HCT116 (cell line): ENCODE measurements around the gene GNA15. TPM values are rescaled to one million over a fixed set of nuclear protein-coding genes. Genes with fewer than 3 reads are reported as not detected.
A peak's percentile ranks its signal among the peaks of the same experiment; 100 is the strongest.

Experiments
- ATAC-seq: fragments of 200-7000 bp; cut with Tn5 transposase; 2 replicates; pipeline ENCODE4 v1.9.1; 2020; ENCODE audit warnings: mild to moderate bottlenecking, moderate library complexity
- BruUV-seq: library from RNA; stranded (reverse); fragments of 400-500 nt; replicated peaks from 2 replicates; lab custom pipeline; 2021; lab: Mats Ljungman, UMichigan
- CTCF ChIA-PET: fragments of 300-600 bp; sonication (Branson Sonifier 250); formaldehyde crosslinking; loops from one replicate; lab custom pipeline; 2021; ENCODE audit warnings: antibody characterized with exemption; lab: Charles Lee
- POLR2A ChIA-PET: fragments of 300-600, 350-600 bp; sonication (Branson Sonifier 250); formaldehyde crosslinking; loops from one replicate; lab custom pipeline; 2021; ENCODE audit warnings: antibody characterized with exemption; lab: Charles Lee
- RAD21 ChIA-PET, 2 experiments: fragments of 300-600 bp; sonication (Branson Sonifier 250); formaldehyde crosslinking; loops; one replicate each; lab custom pipeline; 2023; ENCODE audit warnings: low total read pairs in 2 of 2; ENCODE audit not compliant: uncharacterized antibody in 2 of 2, unreplicated experiment in 2 of 2, low non-redundant PET in 1 of 2; lab: Charles Lee
- DNase-seq: peaks from one replicate; pipeline ENCODE4 v3.0.0-alpha.2; 2010; ENCODE audit warnings: low read depth, low spot score
- H2AFZ ChIP-seq: fragments of 200-600 bp; shearing (Covaris generic), sonication (generic); 2 replicates; pipeline ENCODE4 v1.6.1; 2017; ENCODE audit warnings: low read depth, mixed run types, mixed read lengths, antibody characterized with exemption, low read length; ENCODE audit not compliant: poor library complexity, severe bottlenecking
- H3K27ac ChIP-seq: 2 replicates; pipeline ENCODE4 v1.5.1; 2012; ENCODE audit warnings: low read depth, low read length
- H3K27me3 ChIP-seq: fragments of 200-600 bp; sonication (generic); 2 replicates; pipeline ENCODE4 v1.6.1; 2016; ENCODE audit warnings: mixed run types, low read length, mixed read lengths; ENCODE audit not compliant: insufficient read depth
- H3K36me3 ChIP-seq, 2 experiments: fragments of 200-500 bp in 1 of 2; fragments of 200-600 bp in 1 of 2; sonication (Bioruptor generic) in 1 of 2; sonication (generic) in 1 of 2; 2 replicates each; pipeline versions ENCODE4 v1.5.1 to v1.6.1; 2014 to 2016; ENCODE audit warnings: low read length in 2 of 2, inconsistent platforms in 1 of 2, mixed read lengths in 1 of 2, mixed run types in 1 of 2; ENCODE audit not compliant: insufficient read depth in 2 of 2, control insufficient read depth in 1 of 2
- H3K4me1 ChIP-seq, 2 experiments: fragments of 200-600 bp in 1 of 2; sonication (generic) in 1 of 2; 2 replicates each; pipeline versions ENCODE4 v1.5.1 to v1.6.1; 2012 to 2017; ENCODE audit warnings: low read length in 2 of 2, inconsistent platforms in 1 of 2, mild to moderate bottlenecking in 1 of 2, mixed read lengths in 1 of 2, mixed run types in 1 of 2, moderate library complexity in 1 of 2; ENCODE audit not compliant: insufficient read depth in 2 of 2, control insufficient read depth in 1 of 2
- H3K4me2 ChIP-seq: fragments of 200-600 bp; sonication (generic); 2 replicates; pipeline ENCODE4 v1.6.1; 2017; ENCODE audit warnings: mixed run types, low read length, mixed read lengths
- H3K4me3 ChIP-seq, 2 experiments: fragments of 200-600 bp in 1 of 2; sonication (generic) in 1 of 2; replicated peaks in 1 of 2; 2 replicates each; pipeline ENCODE4 v1.5.1; 2011 to 2016; ENCODE audit warnings: low read length in 2 of 2, control low read depth in 1 of 2, low read depth in 1 of 2, mild to moderate bottlenecking in 1 of 2, mixed read lengths in 1 of 2, mixed run types in 1 of 2
- H3K79me2 ChIP-seq: fragments of 200-600 bp; sonication (generic); 2 replicates; pipeline ENCODE4 v1.6.1; 2017; ENCODE audit warnings: mild to moderate bottlenecking, mixed run types, low read length, moderate library complexity, mixed read lengths; ENCODE audit not compliant: insufficient read depth
- H3K9ac ChIP-seq: fragments of 200-600 bp; sonication (generic); 2 replicates; pipeline ENCODE4 v1.6.1; 2016; ENCODE audit warnings: low read length, mixed read lengths
- H3K9me2 ChIP-seq: fragments of 200-600 bp; sonication (generic), shearing (Covaris generic); 2 replicates; pipeline ENCODE4 v1.6.1; 2017; ENCODE audit warnings: mixed run types, mild to moderate bottlenecking, moderate library complexity; ENCODE audit not compliant: insufficient read depth
- H3K9me3 ChIP-seq, 2 experiments: fragments of 200-500 bp in 1 of 2; fragments of 200-600 bp in 1 of 2; sonication (Bioruptor generic) in 1 of 2; sonication (generic) in 1 of 2; 2 replicates each; pipeline ENCODE4 v1.6.1; 2014 to 2017; ENCODE audit warnings: low read length in 2 of 2, mixed read lengths in 2 of 2, inconsistent platforms in 1 of 2, low read depth in 1 of 2, mild to moderate bottlenecking in 1 of 2, mixed run types in 1 of 2, moderate library complexity in 1 of 2; ENCODE audit not compliant: control insufficient read depth in 1 of 2, insufficient read depth in 1 of 2
- H4K20me1 ChIP-seq: fragments of 200-600 bp; sonication (generic), shearing (Covaris generic); 2 replicates; pipeline ENCODE4 v1.6.1; 2017; ENCODE audit warnings: mixed run types, mild to moderate bottlenecking, moderate library complexity; ENCODE audit not compliant: insufficient read depth
- RAD21 ChIP-seq: IDR thresholded peaks from 2 replicates; pipeline ENCODE4 v1.6.1; 2012; ENCODE audit warnings: low read depth, mild to moderate bottlenecking
- ZBTB33 ChIP-seq: IDR thresholded peaks from 2 replicates; pipeline ENCODE4 v1.6.1; 2011; ENCODE audit warnings: mild to moderate bottlenecking, low read length, moderate library complexity; ENCODE audit not compliant: insufficient replicate concordance; ENCODE audit errors: extremely low read depth
- intact Hi-C: fragments of 100-400 bp; cut with micrococcal nuclease; formaldehyde crosslinking; loops from 2 replicates; pipeline ENCODE4 v1.10.0; 2022
- total RNA-seq: library from RNA; stranded (reverse); gene quantifications from one replicate; pipeline ENCODE4 v1.2.1, GENCODE V29; 2021; ENCODE audit not compliant: unreplicated experiment
- TF ChIP-seq, protein P1 (sequence below), 3 experiments: fragments of 200-600 bp in 1 of 3; sonication (generic) in 1 of 3; IDR thresholded peaks in 2 of 3; conservative IDR thresholded peaks in 1 of 3; 2 replicates each; pipeline ENCODE4 v1.5.1; 2012 to 2017; ENCODE audit warnings: low read depth in 2 of 3, low read length in 2 of 3, antibody characterized with exemption in 1 of 3, borderline replicate concordance in 1 of 3, control low read depth in 1 of 3, mild to moderate bottlenecking in 1 of 3, mixed read lengths in 1 of 3, mixed run types in 1 of 3, moderate library complexity in 1 of 3; ENCODE audit not compliant: insufficient read depth in 1 of 3

GNA15 gene
- total RNA-seq, 1 experiment from 2014 or later: 1.5 TPM

DNA sequence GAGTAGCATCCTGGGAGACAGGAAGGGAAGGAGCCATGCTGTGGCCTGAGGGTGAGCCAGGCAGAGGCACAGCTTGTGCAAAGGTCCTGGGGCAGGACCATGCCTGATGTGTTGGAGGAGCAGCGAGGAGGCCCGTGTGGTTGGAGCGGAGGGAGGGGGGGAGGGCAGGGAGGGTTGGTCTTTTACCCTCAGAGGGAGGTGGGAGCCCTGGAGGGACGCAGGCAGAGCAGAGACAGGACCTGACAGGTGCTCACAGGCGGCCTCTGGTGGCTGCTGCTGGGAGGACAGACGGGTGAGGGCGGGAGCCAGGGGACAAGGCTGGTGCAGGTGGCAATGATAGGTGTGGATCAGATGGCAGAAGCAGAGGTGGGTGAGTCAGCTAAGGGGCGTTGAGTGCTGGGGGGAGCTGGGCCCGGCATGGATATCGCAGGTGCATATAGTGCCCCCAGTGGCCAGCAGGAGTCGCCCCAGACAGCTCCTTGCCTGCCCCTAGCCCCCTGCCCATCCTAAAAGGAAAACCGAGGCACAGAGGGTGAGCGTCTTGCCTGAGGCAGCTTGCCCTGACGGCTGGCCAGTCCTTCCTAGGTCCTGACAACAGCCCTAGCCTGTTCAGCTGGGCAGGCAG is 9.8 kb upstream of the GNA15 start:
- Histone ChIP-seq H2AFZ (no peak overlapping the region), H3K4me2 (no peak overlapping the region), H3K9me3 (no peaks in the 10 kb centered on the region), H3K27ac (no peak overlapping the region), H4K20me1 (no peaks in the 10 kb centered on the region), H3K9me2 (no peaks in the 10 kb centered on the region), H3K4me3 (no peak overlapping the region), H3K27me3 (no peaks in the 10 kb centered on the region), H3K4me1 (peaks cover 6 to 7% of the 10 kb centered on the region in 2 experiments; a peak in 3 of 4 replicates), H3K79me2 (no peaks in the 10 kb centered on the region), H3K9ac (no peak overlapping the region), H3K36me3 (no peaks in the 10 kb centered on the region; a peak in 1 of 4 replicates)
- ChIA-PET POLR2A (no interaction called here), RAD21 (interaction anchor here (0.6 to 1.1 kb wide), 3 partner anchors 87 to 175 kb away, joined by 3 to 5 read pairs (median 3); no protein-coding TSS in a partner anchor), CTCF (interaction anchor here (0.7 to 4.3 kb wide), 12 partner anchors 9 to 176 kb away, joined by 3 to 24 read pairs (median 4); no protein-coding TSS in a partner anchor)
- DNase-seq (peak; percentile 60), ATAC-seq (peak; percentile 96)
- TF ChIP-seq, protein P1, sequence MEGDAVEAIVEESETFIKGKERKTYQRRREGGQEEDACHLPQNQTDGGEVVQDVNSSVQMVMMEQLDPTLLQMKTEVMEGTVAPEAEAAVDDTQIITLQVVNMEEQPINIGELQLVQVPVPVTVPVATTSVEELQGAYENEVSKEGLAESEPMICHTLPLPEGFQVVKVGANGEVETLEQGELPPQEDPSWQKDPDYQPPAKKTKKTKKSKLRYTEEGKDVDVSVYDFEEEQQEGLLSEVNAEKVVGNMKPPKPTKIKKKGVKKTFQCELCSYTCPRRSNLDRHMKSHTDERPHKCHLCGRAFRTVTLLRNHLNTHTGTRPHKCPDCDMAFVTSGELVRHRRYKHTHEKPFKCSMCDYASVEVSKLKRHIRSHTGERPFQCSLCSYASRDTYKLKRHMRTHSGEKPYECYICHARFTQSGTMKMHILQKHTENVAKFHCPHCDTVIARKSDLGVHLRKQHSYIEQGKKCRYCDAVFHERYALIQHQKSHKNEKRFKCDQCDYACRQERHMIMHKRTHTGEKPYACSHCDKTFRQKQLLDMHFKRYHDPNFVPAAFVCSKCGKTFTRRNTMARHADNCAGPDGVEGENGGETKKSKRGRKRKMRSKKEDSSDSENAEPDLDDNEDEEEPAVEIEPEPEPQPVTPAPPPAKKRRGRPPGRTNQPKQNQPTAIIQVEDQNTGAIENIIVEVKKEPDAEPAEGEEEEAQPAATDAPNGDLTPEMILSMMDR (IDR thresholded peaks at IDR 0.05 in 2 of 3, conservative IDR thresholded peaks at IDR 0.05 in 1 of 3; ENCODE audit: borderline replicate concordance in 1 of 3, insufficient read depth in 1 of 3, low read depth in 2 of 3, low read length in 2 of 3): peak; percentile 76 to 88 (median 81)
- TF ChIP-seq RAD21 (peak; percentile 52), ZBTB33 (no peak)
- intact Hi-C loops: no loop called here
- BruUV-seq: no TSS peak
